ENCODE data around the gene CFAP46. TPM values are rescaled to one million over a fixed set of nuclear protein-coding genes. Genes with fewer than 3 reads are reported as not detected.

The CFAP46 gene
- total and polyA plus RNA-seq, 2 of the 4 experiments (the other 2 are of a cell fraction), result 1.3 to 1.8 TPM

- POLR2A ChIA-PET (ENCODE audit: unreplicated experiment), result no interaction called here
- H2BK120ac ChIP-seq (ENCODE audit: low read depth, low read length), result no peak overlapping the region
- no peak overlapping the region for H2BK20ac ChIP-seq (ENCODE audit: low read depth, low read length)
- no peak overlapping the region for H2AK5ac ChIP-seq (ENCODE audit: low read depth, low read length)
- no peaks in the 10 kb centered on the region for H3K9me3 ChIP-seq (ENCODE audit: control insufficient read depth, insufficient read depth, low read length)
- H4K5ac ChIP-seq (ENCODE audit: low read depth, low read length), result no peak overlapping the region
- no peaks in the 10 kb centered on the region for H3K9me1 ChIP-seq (ENCODE audit: insufficient read depth, low read length)
- TF ChIP-seq, protein P1, sequence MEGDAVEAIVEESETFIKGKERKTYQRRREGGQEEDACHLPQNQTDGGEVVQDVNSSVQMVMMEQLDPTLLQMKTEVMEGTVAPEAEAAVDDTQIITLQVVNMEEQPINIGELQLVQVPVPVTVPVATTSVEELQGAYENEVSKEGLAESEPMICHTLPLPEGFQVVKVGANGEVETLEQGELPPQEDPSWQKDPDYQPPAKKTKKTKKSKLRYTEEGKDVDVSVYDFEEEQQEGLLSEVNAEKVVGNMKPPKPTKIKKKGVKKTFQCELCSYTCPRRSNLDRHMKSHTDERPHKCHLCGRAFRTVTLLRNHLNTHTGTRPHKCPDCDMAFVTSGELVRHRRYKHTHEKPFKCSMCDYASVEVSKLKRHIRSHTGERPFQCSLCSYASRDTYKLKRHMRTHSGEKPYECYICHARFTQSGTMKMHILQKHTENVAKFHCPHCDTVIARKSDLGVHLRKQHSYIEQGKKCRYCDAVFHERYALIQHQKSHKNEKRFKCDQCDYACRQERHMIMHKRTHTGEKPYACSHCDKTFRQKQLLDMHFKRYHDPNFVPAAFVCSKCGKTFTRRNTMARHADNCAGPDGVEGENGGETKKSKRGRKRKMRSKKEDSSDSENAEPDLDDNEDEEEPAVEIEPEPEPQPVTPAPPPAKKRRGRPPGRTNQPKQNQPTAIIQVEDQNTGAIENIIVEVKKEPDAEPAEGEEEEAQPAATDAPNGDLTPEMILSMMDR (conservative IDR thresholded peaks at IDR 0.05; ENCODE audit: low read depth, low read length), result no peak
- no peak for TF ChIP-seq POLR2A (IDR thresholded peaks at IDR 0.05; ENCODE audit: low read depth, low read length)
- TF ChIP-seq RAD21 (IDR thresholded peaks at IDR 0.05; ENCODE audit: low read length), result no peak
- TF ChIP-seq BHLHE40 (IDR thresholded peaks at IDR 0.05; ENCODE audit: low read depth, low read length), result no peak
- no peak for TF ChIP-seq CEBPB (IDR thresholded peaks at IDR 0.05; ENCODE audit: low read depth, low read length)
- TF ChIP-seq SMC3 (IDR thresholded peaks at IDR 0.05; ENCODE audit: low read depth, low read length), result no peak
- TF ChIP-seq, protein P2, sequence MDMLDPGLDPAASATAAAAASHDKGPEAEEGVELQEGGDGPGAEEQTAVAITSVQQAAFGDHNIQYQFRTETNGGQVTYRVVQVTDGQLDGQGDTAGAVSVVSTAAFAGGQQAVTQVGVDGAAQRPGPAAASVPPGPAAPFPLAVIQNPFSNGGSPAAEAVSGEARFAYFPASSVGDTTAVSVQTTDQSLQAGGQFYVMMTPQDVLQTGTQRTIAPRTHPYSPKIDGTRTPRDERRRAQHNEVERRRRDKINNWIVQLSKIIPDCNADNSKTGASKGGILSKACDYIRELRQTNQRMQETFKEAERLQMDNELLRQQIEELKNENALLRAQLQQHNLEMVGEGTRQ (IDR thresholded peaks at IDR 0.05; ENCODE audit: low read depth, low read length), result no peak
- TF ChIP-seq MAZ (IDR thresholded peaks at IDR 0.05; ENCODE audit: borderline replicate concordance, low read depth, low read length), result no peak
- TF ChIP-seq FOS (IDR thresholded peaks at IDR 0.05; ENCODE audit: low read depth, low read length), result no peak
- TF ChIP-seq CHD1 (IDR thresholded peaks at IDR 0.05; ENCODE audit: low read depth, low read length), result no peak
- TF ChIP-seq RCOR1 (IDR thresholded peaks at IDR 0.05; ENCODE audit: insufficient replicate concordance, low read length), result no peak
- no peak for TF ChIP-seq MAFK (IDR thresholded peaks at IDR 0.05; ENCODE audit: low read depth, low read length)
- no peak for TF ChIP-seq MXI1 (IDR thresholded peaks at IDR 0.05; ENCODE audit: borderline replicate concordance, low read depth, low read length)
- no peak for TF ChIP-seq NFE2L2 (IDR thresholded peaks at IDR 0.05; ENCODE audit: low read depth, low read length)
- TF ChIP-seq, protein P3, sequence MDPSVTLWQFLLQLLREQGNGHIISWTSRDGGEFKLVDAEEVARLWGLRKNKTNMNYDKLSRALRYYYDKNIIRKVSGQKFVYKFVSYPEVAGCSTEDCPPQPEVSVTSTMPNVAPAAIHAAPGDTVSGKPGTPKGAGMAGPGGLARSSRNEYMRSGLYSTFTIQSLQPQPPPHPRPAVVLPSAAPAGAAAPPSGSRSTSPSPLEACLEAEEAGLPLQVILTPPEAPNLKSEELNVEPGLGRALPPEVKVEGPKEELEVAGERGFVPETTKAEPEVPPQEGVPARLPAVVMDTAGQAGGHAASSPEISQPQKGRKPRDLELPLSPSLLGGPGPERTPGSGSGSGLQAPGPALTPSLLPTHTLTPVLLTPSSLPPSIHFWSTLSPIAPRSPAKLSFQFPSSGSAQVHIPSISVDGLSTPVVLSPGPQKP (IDR thresholded peaks at IDR 0.05; ENCODE audit: borderline replicate concordance, low read depth, low read length), result no peak
- no peak for TF ChIP-seq RFX5 (IDR thresholded peaks at IDR 0.05; ENCODE audit: low read depth, low read length)
- no peaks in the 10 kb centered on the region for H3K36me3 ChIP-seq (ENCODE audit: control insufficient read depth, insufficient read depth, low read length)
- H3K9ac ChIP-seq (ENCODE audit: low read depth, low read length), result no peak overlapping the region
- H2AK9ac ChIP-seq (replicated peaks; ENCODE audit: low read depth, low read length, poor library complexity), result no peak overlapping the region
- no peak overlapping the region for H3K4ac ChIP-seq (ENCODE audit: low read depth, low read length)
- H4K91ac ChIP-seq (ENCODE audit: insufficient read depth, low read depth, low read length), result no peak overlapping the region
- no peaks in the 10 kb centered on the region for H3K4me1 ChIP-seq (ENCODE audit: control insufficient read depth, insufficient read depth, low read length)
- CTCF ChIA-PET, result no interaction called here
- H2BK5ac ChIP-seq (ENCODE audit: low read depth, low read length, poor library complexity, severe bottlenecking), result no peak overlapping the region
- no peak overlapping the region for H2BK15ac ChIP-seq (ENCODE audit: low read depth, low read length)
- BruUV-seq (replicated peaks), result no TSS peak
- DNase-seq (no peak), ATAC-seq (ENCODE audit: low read depth) (no peak)
- H4K20me1 ChIP-seq (ENCODE audit: insufficient read depth, low read length), result no peaks in the 10 kb centered on the region
- no peak overlapping the region for H4K8ac ChIP-seq (ENCODE audit: low read depth in 2 of 2, low read length in 2 of 2)
- H3K4me3 ChIP-seq (ENCODE audit: insufficient read depth, low read depth, low read length), result no peak overlapping the region
- no peak overlapping the region for H3K14ac ChIP-seq (replicated peaks; ENCODE audit: low read depth, low read length)
- no peak overlapping the region for H3K18ac ChIP-seq (ENCODE audit: low read depth, low read length)
- no peak overlapping the region for H2AFZ ChIP-seq (replicated peaks; ENCODE audit: low read length, poor library complexity)
- no peak overlapping the region for H3K27ac ChIP-seq (ENCODE audit: insufficient read depth, low read length)
- no peak overlapping the region for H3K4me2 ChIP-seq (ENCODE audit: low read depth, low read length)
- WGBS, 2 experiments (ENCODE audit: extremely low coverage in 2 of 2, insufficient read length in 1 of 2), result 56% methylated on average over 13 of the region's 27 CpGs; no CpG with 5 or more reads in 1 of the 2 experiments
- dilution Hi-C loops (cut with HindIII; ENCODE audit: low sequenced_read_pairs, unreplicated experiment) (no loop called here), intact Hi-C loops (cut with micrococcal nuclease) (no loop called here), in situ Hi-C loops (cut with MboI; ENCODE audit: low sequenced_read_pairs) (no loop called here)
- no peak overlapping the region for H3K56ac ChIP-seq (ENCODE audit: extremely low read depth, insufficient read depth, low read length)
- peaks cover 27% of the 10 kb centered on the region; the same call in 1 of the 2 replicates for H3K27me3 ChIP-seq (ENCODE audit: control insufficient read depth, insufficient read depth, low read length)
- H3K79me1 ChIP-seq (ENCODE audit: low read depth in 1 of 2, low read length in 2 of 2), result no peaks in the 10 kb centered on the region
- no peak overlapping the region for H3K23ac ChIP-seq (ENCODE audit: low read depth, low read length)
Observed at GRCh38 chr10:132977807-132978206, 35.4 kb upstream of the CFAP46 start.
